Astrocyte (in vitro differentiated cells and primary cell): ENCODE results near the gene CDH26. TPM values are rescaled to one million over a fixed set of nuclear protein-coding genes. Genes with fewer than 3 reads are reported as not detected.

Source experiments
- DNase-seq: peaks from one replicate; pipeline ENCODE4 v3.0.0-alpha.2; 2010; ENCODE audit warnings: low read depth
- FAIRE-seq: peaks from 2 replicates; lab custom pipeline; 2011; peaks lifted over from hg19 to GRCh38; lab: Jason Lieb, UNC
- H2AFZ ChIP-seq: 2 replicates; pipeline ENCODE4 v1.6.0; 2012; ENCODE audit warnings: low read depth, low read length, inconsistent platforms
- H3K27ac ChIP-seq: 2 replicates; pipeline ENCODE4 v1.5.1; 2011; ENCODE audit warnings: low read depth, low read length, inconsistent platforms
- H3K27me3 ChIP-seq: 2 replicates; pipeline ENCODE4 v1.6.0; 2011; ENCODE audit warnings: low read length, inconsistent platforms; ENCODE audit not compliant: insufficient read depth
- H3K36me3 ChIP-seq: 2 replicates; pipeline ENCODE4 v1.5.1; 2011; ENCODE audit warnings: low read length, inconsistent platforms; ENCODE audit not compliant: insufficient read depth
- H3K4me1 ChIP-seq: 2 replicates; pipeline ENCODE4 v1.5.1; 2011; ENCODE audit warnings: low read length, inconsistent platforms; ENCODE audit not compliant: insufficient read depth
- H3K4me2 ChIP-seq: 2 replicates; pipeline ENCODE4 v1.6.0; 2012; ENCODE audit warnings: low read length, inconsistent platforms
- H3K4me3 ChIP-seq: 2 replicates; pipeline ENCODE4 v1.5.1; 2011; ENCODE audit warnings: low read depth, mild to moderate bottlenecking, low read length, inconsistent platforms; ENCODE audit not compliant: insufficient read depth
- H3K79me2 ChIP-seq: 2 replicates; pipeline ENCODE4 v1.6.0; 2012; ENCODE audit warnings: mild to moderate bottlenecking, low read length, inconsistent platforms; ENCODE audit not compliant: insufficient read depth
- H3K9ac ChIP-seq: 2 replicates; pipeline ENCODE4 v1.6.0; 2012; ENCODE audit warnings: mild to moderate bottlenecking, low read length, inconsistent platforms
- H3K9me3 ChIP-seq: 2 replicates; pipeline ENCODE4 v1.5.1; 2012; ENCODE audit warnings: low read depth, mild to moderate bottlenecking, low read length, inconsistent platforms; ENCODE audit not compliant: insufficient read depth
- H4K20me1 ChIP-seq: 2 replicates; pipeline ENCODE4 v1.6.0; 2012; ENCODE audit warnings: low read length, inconsistent platforms; ENCODE audit not compliant: insufficient read depth
- H3K27ac Mint-ChIP-seq: one replicate; pipeline ENCODE4 v1.8.0; 2021; ENCODE audit warnings: mild to moderate bottlenecking, mixed read lengths; ENCODE audit not compliant: unreplicated experiment
- H3K27me3 Mint-ChIP-seq: one replicate; pipeline ENCODE4 v1.8.0; 2021; ENCODE audit warnings: low read depth, mixed read lengths; ENCODE audit not compliant: unreplicated experiment
- H3K36me3 Mint-ChIP-seq: one replicate; pipeline ENCODE4 v1.8.0; 2021; ENCODE audit warnings: low read depth, mixed read lengths; ENCODE audit not compliant: unreplicated experiment
- H3K4me1 Mint-ChIP-seq: one replicate; pipeline ENCODE4 v1.8.0; 2021; ENCODE audit warnings: low read depth, mixed read lengths; ENCODE audit not compliant: unreplicated experiment
- H3K4me3 Mint-ChIP-seq: one replicate; pipeline ENCODE4 v1.8.0; 2021; ENCODE audit warnings: mild to moderate bottlenecking, moderate library complexity, mixed read lengths; ENCODE audit not compliant: unreplicated experiment
- H3K9me3 Mint-ChIP-seq: one replicate; pipeline ENCODE4 v1.8.0; 2021; ENCODE audit warnings: mild to moderate bottlenecking, mixed read lengths; ENCODE audit not compliant: unreplicated experiment
- EZH2 ChIP-seq: IDR thresholded peaks from 2 replicates; pipeline ENCODE4 v1.6.1; 2012; ENCODE audit warnings: mild to moderate bottlenecking, low read length, inconsistent platforms; ENCODE audit not compliant: insufficient read depth
- total RNA-seq: library from RNA; stranded (reverse); gene quantifications from 2 replicates; pipeline ENCODE4 v1.2.1, GENCODE V29; 2021
- TF ChIP-seq, protein P1 (sequence below): IDR thresholded peaks from 2 replicates; pipeline ENCODE4 v1.5.1; 2011; ENCODE audit warnings: low read depth, mild to moderate bottlenecking, inconsistent platforms, low read length, moderate library complexity; ENCODE audit not compliant: insufficient read depth

Gene CDH26
- total RNA-seq, 1 donor from 2014 or later: 0.34 TPM

DNA sequence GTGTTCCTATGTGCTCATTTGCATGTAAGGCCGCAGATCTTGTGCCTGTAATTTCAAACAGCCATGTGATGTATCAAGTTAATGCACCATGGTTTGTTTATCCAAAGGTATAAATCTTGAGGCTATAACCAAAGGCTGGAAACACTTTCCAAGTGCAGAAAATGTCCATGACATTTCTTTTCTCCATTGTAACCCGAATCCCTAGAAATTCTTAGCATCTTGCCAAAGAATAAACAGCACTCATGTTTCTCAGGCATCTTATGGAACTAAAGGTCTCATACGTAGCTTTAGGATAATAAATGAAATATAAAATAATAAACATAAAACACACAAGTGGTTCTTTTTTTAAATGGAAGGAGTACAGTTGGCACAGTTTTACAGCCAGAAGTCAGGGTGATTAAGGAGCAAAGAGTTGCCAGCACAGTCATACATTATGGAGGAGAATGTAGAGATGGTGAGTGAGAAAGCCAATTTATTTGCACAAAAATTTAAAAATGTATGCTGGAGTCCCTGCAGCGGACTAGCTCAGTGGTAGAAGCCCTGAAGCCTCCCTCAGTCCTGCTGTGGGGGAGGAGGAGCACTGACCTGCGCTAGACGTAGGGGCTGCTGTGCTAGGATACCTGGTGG lies 18.0 kb downstream of the CDH26 start:
- H3K36me3 ChIP-seq: no peaks in the 10 kb centered on the region
- FAIRE-seq: no peak
- no peaks in the 10 kb centered on the region for H3K9me3 Mint-ChIP-seq

DNA sequence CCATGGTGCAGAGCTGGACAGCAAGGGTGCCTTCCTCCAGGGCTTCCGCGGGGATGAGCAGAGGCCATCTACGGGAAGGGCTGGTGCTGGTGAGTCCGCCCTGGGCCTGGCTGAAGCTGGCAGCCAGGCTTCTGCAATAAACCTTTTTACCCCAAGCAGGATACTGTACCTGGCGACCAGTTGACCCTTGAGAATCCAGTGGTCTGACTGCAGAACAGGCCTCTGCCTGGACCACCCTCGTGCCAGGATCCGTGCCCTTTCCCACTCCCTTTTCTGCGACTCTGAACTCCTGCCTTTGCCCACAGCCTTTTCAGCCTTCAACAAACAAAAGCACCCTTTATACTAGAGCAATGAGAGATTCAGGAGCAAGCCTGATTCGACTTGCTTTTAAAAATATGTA lies 18.9 kb downstream of the CDH26 start:
- Histone ChIP-seq H3K27ac (no peak overlapping the region), H3K36me3 (no peaks in the 10 kb centered on the region), H3K4me2 (no peak overlapping the region), H2AFZ (no peak overlapping the region), H3K9me3 (no peaks in the 10 kb centered on the region), H3K79me2 (no peaks in the 10 kb centered on the region), H3K27me3 (no peaks in the 10 kb centered on the region), H3K9ac (no peak overlapping the region), H3K4me1 (no peaks in the 10 kb centered on the region), H4K20me1 (no peaks in the 10 kb centered on the region), H3K4me3 (no peak overlapping the region)
- H3K9me3 Mint-ChIP-seq: no peaks in the 10 kb centered on the region
- no peaks in the 10 kb centered on the region for H3K36me3 Mint-ChIP-seq
- DNase-seq (no peak), FAIRE-seq (no peak)
- no peaks in the 10 kb centered on the region for H3K4me1 Mint-ChIP-seq
- H3K27me3 Mint-ChIP-seq: no peaks in the 10 kb centered on the region
- no peak overlapping the region for H3K27ac Mint-ChIP-seq
- TF ChIP-seq, protein P1, sequence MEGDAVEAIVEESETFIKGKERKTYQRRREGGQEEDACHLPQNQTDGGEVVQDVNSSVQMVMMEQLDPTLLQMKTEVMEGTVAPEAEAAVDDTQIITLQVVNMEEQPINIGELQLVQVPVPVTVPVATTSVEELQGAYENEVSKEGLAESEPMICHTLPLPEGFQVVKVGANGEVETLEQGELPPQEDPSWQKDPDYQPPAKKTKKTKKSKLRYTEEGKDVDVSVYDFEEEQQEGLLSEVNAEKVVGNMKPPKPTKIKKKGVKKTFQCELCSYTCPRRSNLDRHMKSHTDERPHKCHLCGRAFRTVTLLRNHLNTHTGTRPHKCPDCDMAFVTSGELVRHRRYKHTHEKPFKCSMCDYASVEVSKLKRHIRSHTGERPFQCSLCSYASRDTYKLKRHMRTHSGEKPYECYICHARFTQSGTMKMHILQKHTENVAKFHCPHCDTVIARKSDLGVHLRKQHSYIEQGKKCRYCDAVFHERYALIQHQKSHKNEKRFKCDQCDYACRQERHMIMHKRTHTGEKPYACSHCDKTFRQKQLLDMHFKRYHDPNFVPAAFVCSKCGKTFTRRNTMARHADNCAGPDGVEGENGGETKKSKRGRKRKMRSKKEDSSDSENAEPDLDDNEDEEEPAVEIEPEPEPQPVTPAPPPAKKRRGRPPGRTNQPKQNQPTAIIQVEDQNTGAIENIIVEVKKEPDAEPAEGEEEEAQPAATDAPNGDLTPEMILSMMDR: no peak
- TF ChIP-seq EZH2: no peak
- no peak overlapping the region for H3K4me3 Mint-ChIP-seq

More for the DNA sequence above, 18.0 kb downstream of the CDH26 start:
- Histone ChIP-seq H3K9ac (no peak overlapping the region), H3K9me3 (no peaks in the 10 kb centered on the region), H4K20me1 (no peaks in the 10 kb centered on the region), H3K27me3 (no peaks in the 10 kb centered on the region), H3K4me3 (no peak overlapping the region), H2AFZ (no peak overlapping the region), H3K27ac (no peak overlapping the region), H3K4me1 (no peaks in the 10 kb centered on the region), H3K79me2 (no peaks in the 10 kb centered on the region), H3K4me2 (no peak overlapping the region)
- Mint-ChIP-seq H3K27me3 (no peaks in the 10 kb centered on the region), H3K4me1 (no peaks in the 10 kb centered on the region), H3K27ac (no peak overlapping the region), H3K4me3 (no peak overlapping the region), H3K36me3 (no peaks in the 10 kb centered on the region)
- TF ChIP-seq EZH2: no peak
- TF ChIP-seq, protein P1: no peak
- DNase-seq: no peak

DNA sequence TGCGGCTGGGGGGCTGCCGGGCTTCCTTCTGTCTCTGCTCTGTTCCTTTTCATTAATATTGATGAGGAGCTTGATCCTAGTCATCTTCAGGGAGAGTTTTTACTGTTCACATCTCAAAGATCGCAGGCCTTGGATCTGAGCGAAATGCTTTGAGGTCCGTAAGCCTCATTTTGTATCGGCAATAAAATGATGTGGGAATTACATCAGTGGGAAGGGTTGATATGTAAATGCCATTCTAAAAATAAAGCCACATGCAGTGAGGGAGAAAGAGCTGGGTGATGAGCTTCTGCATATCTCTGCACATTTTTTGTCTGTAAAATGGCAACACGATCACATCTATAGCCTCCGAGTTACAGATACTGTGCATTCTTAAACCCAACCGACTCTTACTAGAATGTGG lies 24.9 kb downstream of the CDH26 start:
- no peaks in the 10 kb centered on the region for H3K9me3 Mint-ChIP-seq

More for the DNA sequence above, 24.9 kb downstream of the CDH26 start:
- no peaks in the 10 kb centered on the region for H4K20me1 ChIP-seq
- no peaks in the 10 kb centered on the region for H3K9me3 ChIP-seq
- peaks cover 2% of the 10 kb centered on the region for H3K4me1 ChIP-seq
- H3K4me3 ChIP-seq: no peak overlapping the region
- H2AFZ ChIP-seq: no peak overlapping the region
- H3K4me1 Mint-ChIP-seq: peaks cover 6% of the 10 kb centered on the region
- H3K4me3 Mint-ChIP-seq: no peak overlapping the region
- DNase-seq (no peak), FAIRE-seq (no peak)
- no peaks in the 10 kb centered on the region for H3K36me3 Mint-ChIP-seq
- no peaks in the 10 kb centered on the region for H3K79me2 ChIP-seq
- H3K27ac ChIP-seq: no peak overlapping the region
- TF ChIP-seq, protein P1: no peak
- TF ChIP-seq EZH2: no peak
- H3K27me3 ChIP-seq: no peaks in the 10 kb centered on the region
- H3K36me3 ChIP-seq: no peaks in the 10 kb centered on the region
- no peaks in the 10 kb centered on the region for H3K27me3 Mint-ChIP-seq
- H3K27ac Mint-ChIP-seq: no peak overlapping the region
- no peak overlapping the region for H3K4me2 ChIP-seq
- H3K9ac ChIP-seq: no peak overlapping the region
